Vagina (tissue), 2 donors: Measurements from ENCODE around the gene MAPK1. TPM values are rescaled to one million over a fixed set of nuclear protein-coding genes. Genes with fewer than 3 reads are reported as not detected.

Source experiments
- DNase-seq, 2 donors: peaks; one replicate each; pipeline ENCODE4 v3.0.0-alpha.2; 2017; ENCODE audit errors: extremely low spot score in 2 of 2
- H3K27ac ChIP-seq: fragments of 200-600 bp; sonication (generic); one replicate; pipeline ENCODE4 v1.5.1; 2019
- H3K27me3 ChIP-seq: fragments of 200-600 bp; sonication (generic); one replicate; pipeline ENCODE4 v1.5.1; 2019
- H3K36me3 ChIP-seq, 2 donors: fragments of 200-600 bp; sonication (generic); one replicate each; pipeline ENCODE4 v1.5.1; 2017 to 2019
- H3K4me1 ChIP-seq: fragments of 200-600 bp; sonication (generic); one replicate; pipeline ENCODE4 v1.5.1; 2019
- H3K4me3 ChIP-seq, 2 donors: fragments of 200-600 bp; sonication (generic); 1 replicate in 1 of 2; 2 replicates in 1 of 2; pipeline ENCODE4 v1.5.1; 2016 to 2019
- H3K9me3 ChIP-seq: fragments of 200-600 bp; sonication (generic); one replicate; pipeline ENCODE4 v1.5.1; 2019
- CTCF ChIP-seq, 3 experiments: fragments of 450-650 bp in 2 of 3; fragments of 200-600 bp in 1 of 3; sonication (generic) in 1 of 3; IDR thresholded peaks; one replicate each; pipeline ENCODE4 v1.5.1; 2017 to 2019; ENCODE audit warnings: antibody characterized with exemption in 3 of 3, mild to moderate bottlenecking in 2 of 3, moderate library complexity in 2 of 3
- POLR2A ChIP-seq, 2 donors: fragments of 450-650 bp; IDR thresholded peaks; one replicate each; pipeline ENCODE4 v1.6.1; 2017; ENCODE audit warnings: antibody characterized with exemption in 2 of 2, mild to moderate bottlenecking in 2 of 2, moderate library complexity in 2 of 2
- POLR2AphosphoS5 ChIP-seq, 2 donors: sonication (generic); formaldehyde crosslinking; IDR thresholded peaks; one replicate each; pipeline ENCODE4 v1.9.0; 2017; ENCODE audit warnings: antibody characterized with exemption in 2 of 2, mild to moderate bottlenecking in 2 of 2, low read depth in 1 of 2; ENCODE audit not compliant: insufficient read depth in 1 of 2
- intact Hi-C: fragments of 100-400 bp; cut with DNase I; formaldehyde crosslinking; loops from one replicate; pipeline ENCODE4 v1.15.1; 2023
- total RNA-seq: library from RNA; depleted of rRNA; stranded (reverse); fragments of >200 nt; gene quantifications from one replicate; pipeline ENCODE4 v1.2.3, GENCODE V29; 2016

Gene MAPK1
- total RNA-seq, 1 donor from 2014 or later = 44.9 TPM

DNA sequence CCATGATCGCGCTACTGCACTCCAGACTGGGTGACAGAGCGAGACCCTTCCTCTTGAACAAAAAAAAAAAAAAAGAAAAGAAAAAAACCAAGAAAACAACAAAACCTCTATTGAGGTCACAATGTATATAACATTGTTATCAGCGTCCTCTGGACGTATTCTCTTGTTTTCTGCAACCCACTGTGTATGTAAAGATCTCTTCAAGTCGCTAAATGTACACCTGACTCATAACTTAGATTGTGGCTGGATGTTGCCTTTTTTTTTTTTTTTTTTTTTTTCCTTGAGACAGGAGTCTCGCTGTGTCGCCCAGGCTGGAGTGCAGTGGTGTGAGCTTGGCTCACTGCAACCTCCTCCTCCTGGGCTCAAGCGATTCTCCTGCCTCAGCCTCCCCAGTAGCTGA is 130.5 kb downstream of the MAPK1 start:
- no peak for DNase-seq
- no peaks in the 10 kb centered on the region for H3K9me3 ChIP-seq
- H3K4me1 ChIP-seq = peaks cover 14% of the 10 kb centered on the region
- H3K27ac ChIP-seq = no peak overlapping the region
- no peak overlapping the region for H3K4me3 ChIP-seq
- intact Hi-C loops = no loop called here
- no peak for TF ChIP-seq POLR2AphosphoS5 (IDR thresholded peaks at IDR 0.05; ENCODE audit: insufficient read depth in 1 of 2, low read depth in 1 of 2)
- TF ChIP-seq POLR2A (IDR thresholded peaks at IDR 0.05) = no peak
- H3K27me3 ChIP-seq = no peaks in the 10 kb centered on the region
- no peaks in the 10 kb centered on the region for H3K36me3 ChIP-seq

DNA sequence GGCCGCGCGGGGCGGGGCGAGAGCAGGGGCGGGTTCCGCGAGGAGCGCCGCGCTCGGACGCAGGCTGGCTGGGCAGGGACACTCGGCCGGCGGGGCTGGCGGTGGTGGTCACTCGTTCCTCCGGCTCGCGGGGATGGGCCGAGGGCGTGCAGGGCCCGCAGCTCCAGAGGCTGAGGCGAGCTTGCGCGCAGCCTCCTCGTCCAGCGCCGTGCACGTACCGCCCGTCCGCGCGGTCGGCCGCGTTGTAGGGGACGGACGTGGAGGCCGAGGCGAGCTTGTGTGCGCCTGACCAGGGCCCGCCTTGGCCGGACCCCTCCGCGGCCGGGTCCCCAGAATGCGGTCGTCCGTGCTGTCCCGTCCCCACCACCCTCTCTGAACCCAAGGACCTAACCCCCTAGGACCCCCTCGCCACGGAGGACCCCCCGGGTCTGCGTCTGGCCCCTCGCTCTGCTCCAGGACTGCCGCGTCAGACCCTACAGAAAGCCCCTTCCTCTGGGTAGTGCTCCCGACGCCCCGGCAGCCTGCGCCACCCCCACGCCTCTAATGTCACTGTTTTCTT is 131.3 kb downstream of the MAPK1 start:
- Histone ChIP-seq H3K27me3 (no peaks in the 10 kb centered on the region), H3K27ac (peak overlapping the region; percentile 38), H3K4me1 (peaks cover 14% of the 10 kb centered on the region), H3K36me3 (no peaks in the 10 kb centered on the region), H3K4me3 (peak overlapping the region; percentile 54 to 76), H3K9me3 (no peaks in the 10 kb centered on the region)
- TF ChIP-seq POLR2AphosphoS5 (IDR thresholded peaks at IDR 0.05; ENCODE audit: insufficient read depth in 1 of 2, low read depth in 1 of 2) (no peak), CTCF (IDR thresholded peaks at IDR 0.05) (no peak), POLR2A (IDR thresholded peaks at IDR 0.05) (no peak)
- intact Hi-C loops = no loop called here
- DNase-seq = no peak

- peaks cover 14% of the 10 kb centered on the region for H3K4me1 ChIP-seq
- DNase-seq = peak in 1 of 2 donors; percentile 95
- TF ChIP-seq POLR2AphosphoS5 (IDR thresholded peaks at IDR 0.05; ENCODE audit: insufficient read depth in 1 of 2, low read depth in 1 of 2) (peak; percentile 39 to 67), POLR2A (IDR thresholded peaks at IDR 0.05) (peak; percentile 93 to 99), CTCF (IDR thresholded peaks at IDR 0.05) (no peak)
- no peaks in the 10 kb centered on the region for H3K36me3 ChIP-seq
- H3K4me3 ChIP-seq = peak within 1 kb of the TSS; percentile 54 to 76
- no peaks in the 10 kb centered on the region for H3K27me3 ChIP-seq
- no peaks in the 10 kb centered on the region for H3K9me3 ChIP-seq
- peak within 1 kb of the TSS; percentile 58 for H3K27ac ChIP-seq
- intact Hi-C loops = no loop called here
These were observed 132.0 kb downstream of the MAPK1 start, which contains the start of gene YPEL1 for GRCh38 chr22:21735200-21736083. Gene YPEL1 (minus strand): TSS chr22:21735794. CDS start chr22:21710744, 25,050 bp downstream.

- H3K27me3 ChIP-seq = no peaks in the 10 kb centered on the region
- H3K4me1 ChIP-seq = peaks cover 14% of the 10 kb centered on the region
- peak overlapping the region; percentile 58 for H3K27ac ChIP-seq
- DNase-seq = no peak
- peak overlapping the region; percentile 54 to 76 for H3K4me3 ChIP-seq
- no peak for TF ChIP-seq POLR2AphosphoS5 (IDR thresholded peaks at IDR 0.05; ENCODE audit: insufficient read depth in 1 of 2, low read depth in 1 of 2)
- TF ChIP-seq POLR2A (IDR thresholded peaks at IDR 0.05) = no peak
- TF ChIP-seq CTCF (IDR thresholded peaks at IDR 0.05) = no peak
- no peaks in the 10 kb centered on the region for H3K9me3 ChIP-seq
- no peaks in the 10 kb centered on the region for H3K36me3 ChIP-seq
- intact Hi-C loops = no loop called here
These were observed 132.8 kb downstream of the MAPK1 start for GRCh38 chr22:21734540-21735199.

- no peak for TF ChIP-seq POLR2A (IDR thresholded peaks at IDR 0.05)
- no peak for TF ChIP-seq CTCF (IDR thresholded peaks at IDR 0.05)
- TF ChIP-seq POLR2AphosphoS5 (IDR thresholded peaks at IDR 0.05; ENCODE audit: insufficient read depth in 1 of 2, low read depth in 1 of 2) = no peak
- Histone ChIP-seq H3K4me3 (no peak overlapping the region), H3K4me1 (peaks cover 14% of the 10 kb centered on the region), H3K36me3 (no peaks in the 10 kb centered on the region), H3K9me3 (no peaks in the 10 kb centered on the region), H3K27ac (no peak overlapping the region), H3K27me3 (no peaks in the 10 kb centered on the region)
- no peak for DNase-seq
- intact Hi-C loops = no loop called here
These were observed 135.9 kb downstream of the MAPK1 start for GRCh38 chr22:21731503-21731902.
